Measurements from ENCODE around the gene ECPAS. TPM values are rescaled to one million over a fixed set of nuclear protein-coding genes. Genes with fewer than 3 reads are reported as not detected.

The ECPAS gene
- total RNA-seq, 1 experiment from 2014 or later = 122 TPM

DNA sequence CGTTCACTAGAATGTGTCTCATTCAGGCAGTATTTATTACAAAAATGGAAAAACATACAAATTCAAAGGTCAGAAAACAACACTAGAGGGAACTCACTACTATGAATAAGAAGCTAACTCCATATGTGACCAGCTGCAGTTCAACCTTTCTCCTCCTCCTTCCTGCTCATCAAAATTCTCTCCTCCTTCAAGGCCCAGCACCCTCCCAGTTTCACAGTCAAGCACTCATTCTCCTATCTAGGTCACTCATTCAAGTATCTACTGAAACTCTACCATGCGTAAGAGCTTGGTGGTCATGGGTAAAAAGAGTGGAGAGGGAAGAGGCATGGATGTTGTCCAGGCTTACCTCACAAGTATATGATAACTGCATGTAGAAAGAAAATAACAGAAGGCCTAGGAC is 27.7 kb downstream of the ECPAS start (continued):
- TF ChIP-seq MYBL2 (CRISPR knock-in tag; IDR thresholded peaks at IDR 0.05) = no peak

DNA sequence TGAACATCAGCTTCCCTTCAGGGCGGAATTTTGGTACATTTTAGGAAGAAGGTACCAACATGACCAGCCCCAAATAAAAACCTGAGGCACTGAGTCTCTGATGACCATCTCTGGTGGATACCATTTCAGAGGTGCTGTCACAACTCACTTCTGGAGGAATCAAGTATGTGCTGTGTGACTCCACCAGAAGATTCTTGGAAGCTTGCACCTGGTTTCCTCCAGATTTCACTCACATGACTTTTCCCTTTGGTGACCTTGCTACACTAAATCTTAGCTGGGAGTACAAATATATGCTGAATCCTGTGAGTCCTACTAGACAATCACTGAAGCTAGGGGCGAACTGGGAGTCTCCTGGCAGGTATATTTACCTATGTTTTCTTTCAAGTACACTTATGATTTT is 28.5 kb downstream of the ECPAS start:
- H3K4me3 Mint-ChIP-seq = no peak overlapping the region
- H3K4me1 Mint-ChIP-seq = peaks cover 63% of the 10 kb centered on the region
- H3K9me3 Mint-ChIP-seq = no peaks in the 10 kb centered on the region
- ATAC-seq (no peak), DNase-seq (ENCODE audit: low spot score) (no peak)
- TF ChIP-seq PRDM15 (CRISPR knock-in tag; IDR thresholded peaks at IDR 0.05) = no peak
- TF ChIP-seq MYBL2 (CRISPR knock-in tag; IDR thresholded peaks at IDR 0.05) = no peak
- TF ChIP-seq E2F4 (CRISPR knock-in tag; IDR thresholded peaks at IDR 0.05; ENCODE audit: borderline replicate concordance, low read depth) = no peak
- no peak for TF ChIP-seq RELA (CRISPR knock-in tag; IDR thresholded peaks at IDR 0.05; ENCODE audit: borderline replicate concordance)
- no peak for TF ChIP-seq ATF1 (CRISPR knock-in tag; IDR thresholded peaks at IDR 0.05)
- TF ChIP-seq CREM (CRISPR knock-in tag; IDR thresholded peaks at IDR 0.05) = no peak
- TF ChIP-seq, protein P1, sequence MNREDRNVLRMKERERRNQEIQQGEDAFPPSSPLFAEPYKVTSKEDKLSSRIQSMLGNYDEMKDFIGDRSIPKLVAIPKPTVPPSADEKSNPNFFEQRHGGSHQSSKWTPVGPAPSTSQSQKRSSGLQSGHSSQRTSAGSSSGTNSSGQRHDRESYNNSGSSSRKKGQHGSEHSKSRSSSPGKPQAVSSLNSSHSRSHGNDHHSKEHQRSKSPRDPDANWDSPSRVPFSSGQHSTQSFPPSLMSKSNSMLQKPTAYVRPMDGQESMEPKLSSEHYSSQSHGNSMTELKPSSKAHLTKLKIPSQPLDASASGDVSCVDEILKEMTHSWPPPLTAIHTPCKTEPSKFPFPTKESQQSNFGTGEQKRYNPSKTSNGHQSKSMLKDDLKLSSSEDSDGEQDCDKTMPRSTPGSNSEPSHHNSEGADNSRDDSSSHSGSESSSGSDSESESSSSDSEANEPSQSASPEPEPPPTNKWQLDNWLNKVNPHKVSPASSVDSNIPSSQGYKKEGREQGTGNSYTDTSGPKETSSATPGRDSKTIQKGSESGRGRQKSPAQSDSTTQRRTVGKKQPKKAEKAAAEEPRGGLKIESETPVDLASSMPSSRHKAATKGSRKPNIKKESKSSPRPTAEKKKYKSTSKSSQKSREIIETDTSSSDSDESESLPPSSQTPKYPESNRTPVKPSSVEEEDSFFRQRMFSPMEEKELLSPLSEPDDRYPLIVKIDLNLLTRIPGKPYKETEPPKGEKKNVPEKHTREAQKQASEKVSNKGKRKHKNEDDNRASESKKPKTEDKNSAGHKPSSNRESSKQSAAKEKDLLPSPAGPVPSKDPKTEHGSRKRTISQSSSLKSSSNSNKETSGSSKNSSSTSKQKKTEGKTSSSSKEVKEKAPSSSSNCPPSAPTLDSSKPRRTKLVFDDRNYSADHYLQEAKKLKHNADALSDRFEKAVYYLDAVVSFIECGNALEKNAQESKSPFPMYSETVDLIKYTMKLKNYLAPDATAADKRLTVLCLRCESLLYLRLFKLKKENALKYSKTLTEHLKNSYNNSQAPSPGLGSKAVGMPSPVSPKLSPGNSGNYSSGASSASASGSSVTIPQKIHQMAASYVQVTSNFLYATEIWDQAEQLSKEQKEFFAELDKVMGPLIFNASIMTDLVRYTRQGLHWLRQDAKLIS (CRISPR knock-in tag; IDR thresholded peaks at IDR 0.05; ENCODE audit: borderline replicate concordance) = no peak
- TF ChIP-seq ATF2 (CRISPR knock-in tag; IDR thresholded peaks at IDR 0.05; ENCODE audit: borderline replicate concordance, low read depth) = no peak
- TF ChIP-seq E2F5 (CRISPR knock-in tag; IDR thresholded peaks at IDR 0.05) = no peak
- no peak for TF ChIP-seq SMAD4 (CRISPR knock-in tag; IDR thresholded peaks at IDR 0.05)
- no peak for TF ChIP-seq TP53 (CRISPR knock-in tag; IDR thresholded peaks at IDR 0.05)
- ChIA-PET POLR2A (no interaction called here), CTCF (no interaction called here)
- no peaks in the 10 kb centered on the region for H3K27me3 Mint-ChIP-seq (ENCODE audit: low read depth)
- H3K36me3 Mint-ChIP-seq = peaks cover under 1% of the 10 kb centered on the region; the same call in 1 of the 2 replicates
- peak overlapping the region; percentile 13; the same call in 1 of the 2 replicates for H3K27ac Mint-ChIP-seq

GRCh38 chr9:111454751-111455150 is 29.4 kb downstream of the ECPAS start:
- Mint-ChIP-seq H3K4me1 (peaks cover 60% of the 10 kb centered on the region), H3K27ac (no peak overlapping the region; the same call in 1 of the 2 replicates), H3K4me3 (no peak overlapping the region), H3K36me3 (peaks cover 2% of the 10 kb centered on the region; the same call in 1 of the 2 replicates), H3K27me3 (ENCODE audit: low read depth) (no peaks in the 10 kb centered on the region), H3K9me3 (no peaks in the 10 kb centered on the region)
- DNase-seq (ENCODE audit: low spot score) = no peak
- no peak for ATAC-seq
- ChIA-PET POLR2A (no interaction called here), CTCF (no interaction called here)
- TF ChIP-seq USF1 (CRISPR knock-in tag; IDR thresholded peaks at IDR 0.05) = no peak
- TF ChIP-seq FOXK1 (CRISPR knock-in tag; IDR thresholded peaks at IDR 0.05) = no peak
- TF ChIP-seq, protein P2, sequence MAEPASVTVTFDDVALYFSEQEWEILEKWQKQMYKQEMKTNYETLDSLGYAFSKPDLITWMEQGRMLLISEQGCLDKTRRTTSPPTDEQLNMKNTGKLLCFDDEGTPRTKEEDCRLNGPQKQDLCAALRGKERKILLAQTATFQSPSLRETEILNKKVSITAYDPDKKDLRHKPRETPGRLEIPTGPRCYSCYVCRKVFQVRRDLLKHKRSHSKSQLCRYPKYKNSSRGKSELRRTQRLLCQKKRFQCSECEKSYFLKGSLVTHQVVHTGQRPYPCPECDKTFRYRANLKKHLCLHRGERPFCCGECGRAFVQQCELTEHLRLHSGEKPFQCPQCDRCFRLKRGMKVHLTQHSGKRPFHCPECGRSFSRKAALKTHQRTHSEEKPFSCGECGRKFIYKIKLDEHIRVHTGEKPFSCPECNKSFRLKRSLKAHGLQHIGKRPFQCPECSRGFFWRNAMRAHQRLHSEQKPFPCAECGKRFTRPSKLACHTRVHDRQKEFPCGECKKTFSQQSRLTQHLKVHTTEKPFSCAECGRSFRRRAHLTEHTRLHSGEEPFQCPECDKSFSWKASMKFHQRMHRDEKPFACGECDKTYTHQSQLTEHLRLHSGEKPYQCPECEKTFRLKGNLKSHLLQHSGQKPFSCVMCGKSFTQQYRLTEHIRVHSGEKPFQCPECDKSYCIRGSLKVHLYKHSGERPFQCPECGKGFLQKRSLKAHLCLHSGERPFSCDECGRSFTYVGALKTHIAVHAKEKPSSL (CRISPR knock-in tag; conservative IDR thresholded peaks at IDR 0.05) = no peak
- no peak for TF ChIP-seq ZNF396 (CRISPR knock-in tag; IDR thresholded peaks at IDR 0.05; ENCODE audit: borderline replicate concordance)
- no peak for TF ChIP-seq CBFB (CRISPR knock-in tag; IDR thresholded peaks at IDR 0.05; ENCODE audit: low read depth)
- TF ChIP-seq, protein P3, sequence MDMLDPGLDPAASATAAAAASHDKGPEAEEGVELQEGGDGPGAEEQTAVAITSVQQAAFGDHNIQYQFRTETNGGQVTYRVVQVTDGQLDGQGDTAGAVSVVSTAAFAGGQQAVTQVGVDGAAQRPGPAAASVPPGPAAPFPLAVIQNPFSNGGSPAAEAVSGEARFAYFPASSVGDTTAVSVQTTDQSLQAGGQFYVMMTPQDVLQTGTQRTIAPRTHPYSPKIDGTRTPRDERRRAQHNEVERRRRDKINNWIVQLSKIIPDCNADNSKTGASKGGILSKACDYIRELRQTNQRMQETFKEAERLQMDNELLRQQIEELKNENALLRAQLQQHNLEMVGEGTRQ (CRISPR knock-in tag; IDR thresholded peaks at IDR 0.05) = no peak
- TF ChIP-seq FOXJ3 (CRISPR knock-in tag; IDR thresholded peaks at IDR 0.05; ENCODE audit: borderline replicate concordance) = no peak

Measured in WTC11 (cell line).